Tibial nerve (tissue), 4 donors: Measurements from ENCODE around the gene PSMA6. TPM values are rescaled to one million over a fixed set of nuclear protein-coding genes. Genes with fewer than 3 reads are reported as not detected.
"Not testable (repeated sequence)": the region's sequence is repeated elsewhere in the genome, so short reads cannot be mapped to it uniquely, and the experiment has no call there.

Source experiments
- DNase-seq, 2 donors: peaks; one replicate each; pipeline ENCODE4 v3.0.0-alpha.2; 2019; ENCODE audit warnings: low spot score in 2 of 2
- H3K27ac ChIP-seq, 4 donors: fragments of 200-600 bp; sonication (generic) in 3 of 4; one replicate each; pipeline ENCODE4 v1.5.1; 2017 to 2019; ENCODE audit warnings: mild to moderate bottlenecking in 1 of 4
- H3K27me3 ChIP-seq, 2 donors: fragments of 200-600 bp; sonication (generic) in 1 of 2; one replicate each; pipeline versions ENCODE4 v1.5.1 to v1.6.0; 2017 to 2019
- H3K36me3 ChIP-seq, 3 donors: fragments of 200-600 bp; sonication (generic); one replicate each; pipeline ENCODE4 v1.5.1; 2018 to 2019
- H3K4me1 ChIP-seq, 4 donors: fragments of 200-600 bp; sonication (generic) in 3 of 4; one replicate each; pipeline ENCODE4 v1.5.1; 2017 to 2019
- H3K4me3 ChIP-seq, 4 donors: fragments of 200-600 bp; sonication (generic) in 3 of 4; one replicate each; pipeline ENCODE4 v1.5.1; 2017 to 2019; ENCODE audit warnings: mild to moderate bottlenecking in 1 of 4, moderate library complexity in 1 of 4
- H3K9me3 ChIP-seq, 4 donors: fragments of 200-600 bp; sonication (generic) in 3 of 4; one replicate each; pipeline ENCODE4 v1.5.1; 2017 to 2019
- CTCF ChIP-seq, 5 experiments: fragments of 200-600 bp in 3 of 5; fragments of 450-650 bp in 2 of 5; sonication (generic) in 3 of 5; IDR thresholded peaks; one replicate each; pipeline ENCODE4 v1.5.1; 2016 to 2019; ENCODE audit warnings: antibody characterized with exemption in 5 of 5, mild to moderate bottlenecking in 3 of 5, moderate library complexity in 2 of 5
- EP300 ChIP-seq, 2 donors: sonication (generic); formaldehyde crosslinking; IDR thresholded peaks; one replicate each; pipeline ENCODE4 v1.6.1; 2017; ENCODE audit warnings: antibody characterized with exemption in 2 of 2, mild to moderate bottlenecking in 1 of 2
- POLR2A ChIP-seq, 2 donors: fragments of 450-650 bp; IDR thresholded peaks; one replicate each; pipeline ENCODE4 v1.6.1; 2017; ENCODE audit warnings: antibody characterized with exemption in 2 of 2, mild to moderate bottlenecking in 2 of 2, moderate library complexity in 2 of 2
- WGBS, 2 donors: methylation state at CpG; one replicate each; pipeline ENCODE4 v1.1.5; 2018; 5-methylcytosine and 5-hydroxymethylcytosine counted together
- total RNA-seq, 4 donors: library from RNA; depleted of rRNA; stranded (reverse); fragments of >200 nt; gene quantifications; one replicate each; pipeline ENCODE4 v1.1.0, GENCODE V29; 2016

The PSMA6 gene
- total RNA-seq, 4 donors from 2014 or later, result 65.3 to 129 (median 87.7) TPM

DNA sequence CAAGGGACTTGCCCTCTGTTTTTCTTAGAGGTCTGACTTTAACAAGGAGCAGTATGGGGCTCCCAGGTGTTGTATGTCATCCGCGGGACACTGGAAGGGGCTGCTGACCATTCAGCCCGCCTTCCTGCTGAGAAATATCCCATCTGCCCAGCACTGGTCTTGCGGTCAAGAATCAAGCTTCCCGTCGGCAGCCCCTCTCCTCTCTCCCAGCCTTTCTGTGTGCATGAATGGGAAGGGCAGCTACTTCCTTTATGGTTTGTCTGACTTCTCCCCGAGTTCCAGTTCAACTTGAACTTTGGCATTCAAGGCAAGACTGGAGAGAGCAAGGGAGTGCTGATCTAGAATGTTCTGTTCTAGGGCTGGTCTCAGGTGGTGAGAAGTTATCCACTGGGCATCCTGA, 51.5 kb downstream of the PSMA6 start:
- no peak overlapping the region for H3K4me3 ChIP-seq
- no peaks in the 10 kb centered on the region for H3K27me3 ChIP-seq
- H3K4me1 ChIP-seq, result peaks cover 4 to 66% (median 47%) of the 10 kb centered on the region in 4 donors
- H3K36me3 ChIP-seq, result no peaks in the 10 kb centered on the region
- 45 to 68% methylated on average over 7 of the region's 7 CpGs for WGBS, 2 donors
- TF ChIP-seq CTCF (IDR thresholded peaks at IDR 0.05), result no peak
- TF ChIP-seq POLR2A (IDR thresholded peaks at IDR 0.05), result no peak
- no peak for TF ChIP-seq EP300 (IDR thresholded peaks at IDR 0.05)
- H3K27ac ChIP-seq, result peak overlapping the region; percentile 34 to 98 (median 78)
- no peak for DNase-seq
- no peaks in the 10 kb centered on the region for H3K9me3 ChIP-seq

DNA sequence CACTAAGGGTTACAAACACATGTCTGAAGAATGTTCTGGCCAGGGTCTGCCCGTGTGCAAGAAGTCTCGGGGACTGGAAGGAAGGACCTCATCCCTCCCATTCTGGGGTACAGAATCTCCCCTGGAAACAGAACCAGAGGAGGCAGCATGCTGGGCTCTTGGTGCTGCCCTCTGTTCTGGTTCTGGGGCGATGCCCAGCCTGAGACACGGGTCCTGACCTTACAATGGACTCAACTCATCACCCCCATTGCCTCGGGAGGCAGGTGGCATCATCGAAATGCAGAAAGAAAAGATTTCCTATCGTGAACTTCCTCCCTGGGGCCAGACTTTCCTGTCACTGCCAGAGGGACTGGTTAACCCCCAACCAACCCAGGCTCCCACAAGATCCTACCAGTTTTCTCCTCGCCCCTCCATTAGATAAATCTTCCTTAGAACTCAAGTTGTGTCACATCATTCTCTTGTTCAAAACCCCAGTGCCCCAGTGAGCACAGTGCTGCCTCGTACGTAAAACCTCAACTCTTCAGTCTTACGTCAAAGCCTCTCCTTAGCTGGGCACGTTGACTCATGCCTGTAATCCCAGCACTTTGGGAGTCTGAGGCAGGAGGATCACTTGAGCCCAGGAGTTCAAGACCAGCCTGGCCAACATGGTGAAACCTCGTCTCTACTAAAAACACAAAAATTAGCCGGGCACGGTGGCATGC, 52.1 kb downstream of the PSMA6 start:
- DNase-seq, result no peak
- TF ChIP-seq EP300 (IDR thresholded peaks at IDR 0.05), result no peak
- TF ChIP-seq CTCF (IDR thresholded peaks at IDR 0.05), result no peak
- no peak for TF ChIP-seq POLR2A (IDR thresholded peaks at IDR 0.05)
- no peaks in the 10 kb centered on the region for H3K36me3 ChIP-seq
- 73 to 80% methylated on average over 15 of the region's 15 CpGs for WGBS, 2 donors
- no peaks in the 10 kb centered on the region for H3K27me3 ChIP-seq
- H3K9me3 ChIP-seq, result no peaks in the 10 kb centered on the region
- H3K4me1 ChIP-seq, result peaks cover 4 to 60% (median 45%) of the 10 kb centered on the region in 4 donors
- H3K4me3 ChIP-seq, result no peak overlapping the region
- H3K27ac ChIP-seq, result peak overlapping the region; percentile 34 to 98 (median 78)

DNA sequence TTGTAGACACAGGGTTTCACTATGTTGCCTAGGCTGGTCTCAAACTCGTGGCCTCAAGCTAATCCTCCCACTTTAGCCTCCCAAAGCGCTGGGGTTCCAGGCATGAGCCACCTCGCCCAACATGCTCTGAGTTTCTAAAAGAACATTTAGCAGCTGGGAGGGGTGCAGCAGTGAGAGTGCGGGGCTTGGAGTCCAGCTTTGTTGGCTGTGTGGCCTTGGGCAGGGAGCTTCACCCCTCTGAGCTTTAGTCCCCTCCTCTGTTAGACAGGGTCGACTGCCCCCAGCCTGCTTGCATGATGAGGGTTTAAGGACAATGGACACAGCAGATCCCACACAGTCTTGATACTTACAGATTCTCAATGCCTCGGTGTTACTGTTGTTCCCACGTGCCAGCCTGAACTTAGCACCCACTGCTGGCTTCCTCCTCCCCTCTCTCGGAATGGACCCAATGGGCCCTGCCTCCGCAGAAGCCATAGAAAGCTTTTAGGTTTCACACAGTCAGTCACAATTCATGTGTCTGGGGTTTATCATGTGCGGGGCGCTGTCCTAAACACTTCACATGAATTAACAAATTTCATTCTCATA, 54.6 kb downstream of the PSMA6 start:
- peaks cover 4 to 35% (median 21%) of the 10 kb centered on the region in 4 donors for H3K4me1 ChIP-seq
- no peaks in the 10 kb centered on the region for H3K9me3 ChIP-seq
- no peaks in the 10 kb centered on the region for H3K36me3 ChIP-seq
- WGBS, 2 donors, result 77 to 84% methylated on average over 11 of the region's 11 CpGs
- DNase-seq, result no peak
- TF ChIP-seq POLR2A (IDR thresholded peaks at IDR 0.05) (no peak), EP300 (IDR thresholded peaks at IDR 0.05) (peak in 1 of 2 donors; percentile 57), CTCF (IDR thresholded peaks at IDR 0.05) (no peak)
- no peaks in the 10 kb centered on the region for H3K27me3 ChIP-seq
- H3K4me3 ChIP-seq, result no peak overlapping the region
- peak overlapping the region in 1 of 4 donors; percentile 76 for H3K27ac ChIP-seq

DNA sequence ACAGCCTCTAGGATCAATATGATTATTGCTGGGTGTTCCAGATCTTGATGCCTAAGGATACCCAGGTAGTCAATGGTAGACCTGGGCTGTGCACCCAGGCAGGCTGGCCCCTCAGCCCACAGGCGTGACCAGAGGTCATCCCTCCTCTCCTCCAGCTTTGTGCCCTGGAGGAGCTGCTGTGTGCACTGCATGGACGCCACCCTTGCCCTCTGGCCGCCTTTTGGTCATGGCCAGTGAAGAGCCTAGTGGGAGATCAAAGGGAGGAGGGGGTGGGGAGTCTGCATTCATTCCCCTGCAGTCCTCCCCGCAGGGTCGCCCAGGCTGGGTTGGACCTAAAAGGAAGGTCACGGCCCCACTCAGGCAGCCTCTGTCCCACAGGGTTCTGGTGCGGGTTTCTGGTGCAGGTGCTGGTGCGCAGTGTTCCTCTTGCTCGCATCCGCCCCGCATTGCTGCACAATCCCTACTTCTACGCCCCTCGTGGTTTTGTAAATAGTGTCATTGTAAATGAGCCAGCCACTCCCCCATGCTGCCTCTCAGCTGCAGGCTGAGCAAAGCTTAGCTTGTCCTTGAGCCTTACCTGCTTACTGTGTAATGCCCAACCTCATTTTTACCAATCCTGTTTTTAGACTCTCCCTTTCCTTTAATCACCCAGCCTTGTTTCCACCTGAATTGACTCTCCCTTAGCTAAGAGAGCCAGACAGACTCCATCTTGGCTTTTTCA, 55.3 kb downstream of the PSMA6 start:
- no peak for TF ChIP-seq POLR2A (IDR thresholded peaks at IDR 0.05)
- peak in 1 of 2 donors; percentile 24 for TF ChIP-seq EP300 (IDR thresholded peaks at IDR 0.05)
- TF ChIP-seq CTCF (IDR thresholded peaks at IDR 0.05), result no peak
- Histone ChIP-seq H3K4me1 (peaks cover 3 to 28% (median 15%) of the 10 kb centered on the region in 4 donors), H3K9me3 (no peaks in the 10 kb centered on the region), H3K27me3 (no peaks in the 10 kb centered on the region), H3K36me3 (no peaks in the 10 kb centered on the region), H3K27ac (peak overlapping the region in 1 of 4 donors; percentile 76), H3K4me3 (no peak overlapping the region)
- no peak for DNase-seq
- WGBS, 2 donors, result 24 to 37% methylated on average over 11 to 13 of the region's 13 CpGs

DNA sequence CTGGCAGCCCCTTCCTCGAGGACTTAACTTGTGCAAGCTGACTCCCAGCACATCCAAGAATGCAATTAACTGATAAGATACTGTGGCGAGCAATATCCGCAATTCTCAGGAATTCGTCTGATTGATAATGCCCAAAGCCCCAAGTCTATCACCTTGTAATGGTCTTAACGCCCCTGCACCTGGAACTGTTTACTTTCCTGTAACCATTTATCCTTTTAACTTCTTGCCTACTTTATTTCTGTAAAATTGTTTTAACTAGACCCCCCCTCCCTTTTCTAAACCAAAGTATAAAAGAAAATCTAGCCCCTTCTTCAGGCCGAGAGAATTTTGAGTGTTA, 55.8 kb downstream of the PSMA6 start:
- WGBS, 2 donors, result 67 to 73% methylated on average over 6 of the region's 6 CpGs
- not testable (repeated sequence) for H3K9me3 ChIP-seq, H3K27me3 ChIP-seq, DNase-seq, H3K4me3 ChIP-seq, H3K36me3 ChIP-seq
- H3K27ac ChIP-seq, result peak overlapping the region in 1 of 4 donors; percentile 76
- H3K4me1 ChIP-seq, result peaks cover 0 to 24% (median 11%) of the 10 kb centered on the region in 4 donors
